Measurements from ENCODE around the gene LAG3. TPM values are rescaled to one million over a fixed set of nuclear protein-coding genes. Genes with fewer than 3 reads are reported as not detected.

Gene LAG3
- polyA plus RNA-seq, 2 of the 4 experiments (the other 2 are of a cell fraction) = 0.66 to 1.7 TPM

DNA sequence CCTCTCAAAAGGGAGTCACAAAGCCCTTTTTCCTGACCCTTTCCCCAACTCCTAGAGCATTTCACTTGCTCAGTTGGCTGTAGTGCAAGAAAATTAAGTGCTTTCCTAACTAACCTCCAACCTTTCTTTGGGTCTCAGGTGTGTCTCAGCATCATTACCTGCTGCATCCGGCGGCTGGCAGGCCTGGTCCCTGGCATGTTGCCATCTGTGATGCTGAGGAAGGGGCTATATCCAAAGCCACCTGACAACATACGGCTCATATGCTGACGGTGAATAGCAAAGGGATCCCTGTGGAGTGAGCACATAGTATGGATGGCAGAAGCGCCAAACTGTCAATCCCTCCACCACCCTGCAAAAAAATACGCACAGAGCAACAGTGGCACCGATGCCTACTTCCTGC, 20.6 kb upstream of the LAG3 start:
- ChIA-PET POLR2A (interaction anchor here (0.8 to 4.4 kb wide), 11 partner anchors 12 to 138 kb away, joined by 3 to 118 read pairs (median 13); partner anchors contain the start of genes CDCA3, COPS7A, P3H3 and PTMS), CTCF (interaction anchor here (0.7 to 13.7 kb wide), 16 partner anchors 8 to 198 kb away, joined by 3 to 670 read pairs (median 14); partner anchors contain the start of genes CD4, COPS7A, GNB3 and GPR162)
- TF ChIP-seq POLR2A (IDR thresholded peaks at IDR 0.05; ENCODE audit: low read length) (0 out of 2 replicates have a peak, but pooled peaks have one; percentile 10), PHF8 (IDR thresholded peaks at IDR 0.05; ENCODE audit: borderline replicate concordance, low read depth) (no peak)
- Histone ChIP-seq H3K27ac (peak overlapping the region; percentile 97 to 98), H3K4me1 (peaks cover 21% of the 10 kb centered on the region), H3K4me3 (peak overlapping the region; percentile 98), H3K9me3 (no peaks in the 10 kb centered on the region), H3K4me2 (peak overlapping the region; percentile 88)
- DNase-seq (ENCODE audit: low read depth in 1 of 2, low spot score in 1 of 2) (no peak), FAIRE-seq (no peak), ATAC-seq (no peak)
- 80% methylated on average over 7 of the region's 7 CpGs for WGBS (ENCODE audit: missing lambda C conversion rate)

DNA sequence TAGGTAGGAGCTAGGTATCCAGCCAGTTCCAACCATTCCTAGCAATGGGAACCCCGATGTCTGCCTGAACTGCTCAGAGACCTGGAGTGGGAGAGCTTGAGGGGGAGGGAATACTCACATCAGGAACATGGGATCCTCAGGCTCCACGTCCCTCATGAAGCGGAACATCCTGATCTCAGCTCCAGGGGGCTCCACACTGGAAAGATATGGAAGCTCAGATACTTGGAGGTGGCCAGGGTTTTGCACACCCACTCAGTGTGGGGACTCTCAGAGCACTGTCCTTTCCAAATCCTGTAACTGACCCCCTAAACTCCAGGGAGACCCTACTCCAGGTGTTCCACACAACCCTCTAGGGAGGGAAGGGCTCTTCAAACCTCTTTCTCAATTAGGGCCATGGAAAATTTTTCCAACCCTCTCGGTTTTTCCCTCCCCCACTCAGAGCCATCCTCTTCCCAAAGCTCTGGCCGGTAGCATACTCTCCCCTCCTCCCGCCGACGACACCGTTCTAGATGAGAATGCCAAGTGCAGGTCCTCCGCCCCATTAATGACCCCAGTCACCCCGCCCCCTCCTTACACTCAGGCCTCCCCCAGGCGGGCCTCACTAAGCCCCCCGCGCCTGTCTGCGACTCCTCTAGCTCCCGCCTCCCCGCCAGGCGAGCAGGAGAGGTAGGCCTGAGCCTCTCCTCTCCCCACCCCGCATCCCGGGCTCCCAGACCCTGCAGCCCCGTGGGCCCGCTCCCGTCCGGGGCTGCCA, 20.0 kb upstream of the LAG3 start:
- DNase-seq (ENCODE audit: low read depth in 1 of 2, low spot score in 1 of 2) = peak; percentile 69 to 86
- WGBS (ENCODE audit: missing lambda C conversion rate) = 6% methylated on average over 10 of the region's 24 CpGs
- TF ChIP-seq RAD21 (conservative IDR thresholded peaks at IDR 0.05 in 1 of 2, IDR thresholded peaks at IDR 0.05 in 1 of 2) (0 out of 5 replicates have a peak, but pooled peaks of 1 of the 2 experiments have one; percentile 5), CHD4 (IDR thresholded peaks at IDR 0.05; ENCODE audit: borderline replicate concordance) (no peak), RNF2 (IDR thresholded peaks at IDR 0.05; ENCODE audit: borderline replicate concordance, low read depth) (no peak), CBX2 (IDR thresholded peaks at IDR 0.05; ENCODE audit: borderline replicate concordance, low read depth) (no peak), KDM5A (IDR thresholded peaks at IDR 0.05) (no peak), TFCP2L1 (CRISPR knock-in tag; IDR thresholded peaks at IDR 0.05) (no peak), FOSB (CRISPR knock-in tag; IDR thresholded peaks at IDR 0.05) (peak; percentile 64; the same call in 1 of the 2 replicates), SMC3 (IDR thresholded peaks at IDR 0.05) (peak; percentile 24; the same call in 1 of the 3 replicates)
- TF ChIP-seq, protein P1, sequence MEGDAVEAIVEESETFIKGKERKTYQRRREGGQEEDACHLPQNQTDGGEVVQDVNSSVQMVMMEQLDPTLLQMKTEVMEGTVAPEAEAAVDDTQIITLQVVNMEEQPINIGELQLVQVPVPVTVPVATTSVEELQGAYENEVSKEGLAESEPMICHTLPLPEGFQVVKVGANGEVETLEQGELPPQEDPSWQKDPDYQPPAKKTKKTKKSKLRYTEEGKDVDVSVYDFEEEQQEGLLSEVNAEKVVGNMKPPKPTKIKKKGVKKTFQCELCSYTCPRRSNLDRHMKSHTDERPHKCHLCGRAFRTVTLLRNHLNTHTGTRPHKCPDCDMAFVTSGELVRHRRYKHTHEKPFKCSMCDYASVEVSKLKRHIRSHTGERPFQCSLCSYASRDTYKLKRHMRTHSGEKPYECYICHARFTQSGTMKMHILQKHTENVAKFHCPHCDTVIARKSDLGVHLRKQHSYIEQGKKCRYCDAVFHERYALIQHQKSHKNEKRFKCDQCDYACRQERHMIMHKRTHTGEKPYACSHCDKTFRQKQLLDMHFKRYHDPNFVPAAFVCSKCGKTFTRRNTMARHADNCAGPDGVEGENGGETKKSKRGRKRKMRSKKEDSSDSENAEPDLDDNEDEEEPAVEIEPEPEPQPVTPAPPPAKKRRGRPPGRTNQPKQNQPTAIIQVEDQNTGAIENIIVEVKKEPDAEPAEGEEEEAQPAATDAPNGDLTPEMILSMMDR (IDR thresholded peaks at IDR 0.05) = peak; percentile 38
- TF ChIP-seq, protein P2, sequence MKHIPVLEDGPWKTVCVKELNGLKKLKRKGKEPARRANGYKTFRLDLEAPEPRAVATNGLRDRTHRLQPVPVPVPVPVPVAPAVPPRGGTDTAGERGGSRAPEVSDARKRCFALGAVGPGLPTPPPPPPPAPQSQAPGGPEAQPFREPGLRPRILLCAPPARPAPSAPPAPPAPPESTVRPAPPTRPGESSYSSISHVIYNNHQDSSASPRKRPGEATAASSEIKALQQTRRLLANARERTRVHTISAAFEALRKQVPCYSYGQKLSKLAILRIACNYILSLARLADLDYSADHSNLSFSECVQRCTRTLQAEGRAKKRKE (CRISPR knock-in tag; IDR thresholded peaks at IDR 0.05; ENCODE audit: low read depth) = 0 out of 2 replicates have a peak, but pooled peaks have one; percentile 53
- H3K4me3 ChIP-seq = peak overlapping the region; percentile 98
- peak overlapping the region; percentile 97 to 98 for H3K27ac ChIP-seq
- POLR2A ChIA-PET = interaction anchor here (0.8 to 4.4 kb wide), 20 partner anchors 8 to 259 kb away, joined by 3 to 118 read pairs (median 8); partner anchors contain the start of genes CDCA3, COPS7A, GPR162 and MRPL51
- H3K9me3 ChIP-seq = no peaks in the 10 kb centered on the region
- CTCF ChIA-PET = interaction anchor here (0.7 to 13.7 kb wide), 39 partner anchors 8 to 199 kb away, joined by 3 to 670 read pairs (median 6); partner anchors contain the start of genes CD4, CDCA3, COPS7A and GNB3
- no peak for FAIRE-seq
- H3K4me2 ChIP-seq = peak overlapping the region; percentile 88
- H3K4me1 ChIP-seq = peaks cover 21% of the 10 kb centered on the region
- ATAC-seq = peak; percentile 48 to 60; a peak in 5 of 6 replicates

DNA sequence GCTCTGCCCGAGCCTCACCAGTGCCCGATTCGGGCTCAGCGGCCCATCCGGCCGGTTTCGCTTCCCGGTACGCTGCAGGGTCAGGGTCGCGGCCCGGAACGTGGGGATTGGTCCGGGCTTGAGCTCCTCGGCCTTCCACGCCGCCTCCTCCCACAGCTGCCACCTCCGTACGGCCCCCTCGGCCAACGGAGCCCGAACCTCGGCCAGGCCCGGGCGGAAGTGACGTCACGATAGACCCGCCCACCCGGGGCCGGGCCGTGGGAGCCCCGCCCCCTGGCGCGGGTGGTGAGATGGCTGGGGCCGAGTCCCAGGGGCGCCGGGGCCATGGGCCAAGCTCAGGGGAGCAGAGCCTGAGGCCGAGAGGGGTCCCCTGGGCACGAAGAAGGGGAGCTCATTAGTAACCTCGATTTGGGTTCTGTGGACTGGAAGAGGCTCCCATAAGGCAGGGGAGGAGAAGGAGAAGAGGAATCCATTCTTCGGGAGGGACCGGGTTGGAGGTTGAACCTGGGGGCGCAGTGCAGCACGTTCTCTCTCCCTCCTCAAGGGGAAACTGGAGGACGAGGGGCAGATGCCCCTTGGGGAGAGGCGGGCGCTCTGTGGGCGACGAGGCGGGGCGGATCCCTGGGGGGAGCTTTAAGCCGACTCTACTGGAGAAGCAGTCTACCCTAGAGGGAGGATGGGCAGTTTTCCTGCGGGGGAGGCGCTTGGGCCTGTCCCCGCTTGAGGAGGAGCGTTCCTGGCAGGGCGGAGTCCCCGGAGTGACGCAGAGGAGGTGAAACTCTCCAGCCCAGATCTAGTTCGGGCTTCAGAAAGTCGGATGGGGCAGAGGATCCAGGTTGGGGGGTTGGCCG, 19.2 kb upstream of the LAG3 start, which contains the start of gene MLF2:
MLF2 (minus strand) TSS at position 221 of the 851 bp plus-strand sequence. CDS start 807 bp downstream, outside the sequence.
- peak within 1 kb of the TSS; percentile 97 to 98 for H3K27ac ChIP-seq
- CTCF ChIA-PET = interaction anchor here (0.6 to 13.7 kb wide), 49 partner anchors 9 to 208 kb away, joined by 3 to 670 read pairs (median 6); partner anchors contain the start of genes CD4, CDCA3, COPS7A and GNB3
- H3K4me2 ChIP-seq = peak within 1 kb of the TSS; percentile 88
- ATAC-seq = peak; percentile 93 to 94
- H3K4me3 ChIP-seq = peak within 1 kb of the TSS; percentile 98
- H3K9me3 ChIP-seq = no peaks in the 10 kb centered on the region
- POLR2A ChIA-PET = interaction anchor here (0.6 to 4.4 kb wide), 25 partner anchors 9 to 416 kb away, joined by 3 to 118 read pairs (median 7); partner anchors contain the start of genes CDCA3, COPS7A, GPR162 and MRPL51
- peak; percentile 98 to 99 for DNase-seq (ENCODE audit: low read depth in 1 of 2, low spot score in 1 of 2)
- peaks cover 21% of the 10 kb centered on the region for H3K4me1 ChIP-seq
- 2% methylated on average over 24 of the region's 62 CpGs for WGBS (ENCODE audit: missing lambda C conversion rate)
- peak; percentile 51 for FAIRE-seq
- TF ChIP-seq KDM5A (IDR thresholded peaks at IDR 0.05) (no peak), TP53 (CRISPR knock-in tag; IDR thresholded peaks at IDR 0.05) (peak; percentile 63; the same call in 1 of the 2 replicates), RFX5 (IDR thresholded peaks at IDR 0.05) (0 out of 2 replicates have a peak, but pooled peaks have one; percentile 58), JUN (IDR thresholded peaks at IDR 0.05) (peak; percentile 91 to 92; a peak in 4 of 5 replicates), FOSB (CRISPR knock-in tag; IDR thresholded peaks at IDR 0.05) (peak; percentile 71; the same call in 1 of the 2 replicates), RAD21 (conservative IDR thresholded peaks at IDR 0.05 in 1 of 2, IDR thresholded peaks at IDR 0.05 in 1 of 2) (no peak; a peak in 2 of 5 replicates), HDAC2 (IDR thresholded peaks at IDR 0.05) (no peak), FOSL2 (IDR thresholded peaks at IDR 0.05) (no peak), FOSL2 (CRISPR knock-in tag; IDR thresholded peaks at IDR 0.05) (peak; percentile 58; the same call in 1 of the 2 replicates), POLR2A (IDR thresholded peaks at IDR 0.05; ENCODE audit: low read length) (peak; percentile 94), RARB (CRISPR knock-in tag; IDR thresholded peaks at IDR 0.05) (peak; percentile 39; the same call in 1 of the 2 replicates), HOXB13 (CRISPR knock-in tag; IDR thresholded peaks at IDR 0.05; ENCODE audit: low read depth) (no peak)
- TF ChIP-seq, protein P3, sequence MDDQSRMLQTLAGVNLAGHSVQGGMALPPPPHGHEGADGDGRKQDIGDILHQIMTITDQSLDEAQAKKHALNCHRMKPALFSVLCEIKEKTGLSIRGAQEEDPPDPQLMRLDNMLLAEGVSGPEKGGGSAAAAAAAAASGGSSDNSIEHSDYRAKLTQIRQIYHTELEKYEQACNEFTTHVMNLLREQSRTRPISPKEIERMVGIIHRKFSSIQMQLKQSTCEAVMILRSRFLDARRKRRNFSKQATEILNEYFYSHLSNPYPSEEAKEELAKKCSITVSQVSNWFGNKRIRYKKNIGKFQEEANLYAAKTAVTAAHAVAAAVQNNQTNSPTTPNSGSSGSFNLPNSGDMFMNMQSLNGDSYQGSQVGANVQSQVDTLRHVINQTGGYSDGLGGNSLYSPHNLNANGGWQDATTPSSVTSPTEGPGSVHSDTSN (IDR thresholded peaks at IDR 0.05) = peak; percentile 37
- TF ChIP-seq, protein P4, sequence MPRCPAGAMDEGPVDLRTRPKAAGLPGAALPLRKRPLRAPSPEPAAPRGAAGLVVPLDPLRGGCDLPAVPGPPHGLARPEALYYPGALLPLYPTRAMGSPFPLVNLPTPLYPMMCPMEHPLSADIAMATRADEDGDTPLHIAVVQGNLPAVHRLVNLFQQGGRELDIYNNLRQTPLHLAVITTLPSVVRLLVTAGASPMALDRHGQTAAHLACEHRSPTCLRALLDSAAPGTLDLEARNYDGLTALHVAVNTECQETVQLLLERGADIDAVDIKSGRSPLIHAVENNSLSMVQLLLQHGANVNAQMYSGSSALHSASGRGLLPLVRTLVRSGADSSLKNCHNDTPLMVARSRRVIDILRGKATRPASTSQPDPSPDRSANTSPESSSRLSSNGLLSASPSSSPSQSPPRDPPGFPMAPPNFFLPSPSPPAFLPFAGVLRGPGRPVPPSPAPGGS (IDR thresholded peaks at IDR 0.05) = peak; percentile 85; the same call in 2 of the 3 replicates
- TF ChIP-seq, protein P5, sequence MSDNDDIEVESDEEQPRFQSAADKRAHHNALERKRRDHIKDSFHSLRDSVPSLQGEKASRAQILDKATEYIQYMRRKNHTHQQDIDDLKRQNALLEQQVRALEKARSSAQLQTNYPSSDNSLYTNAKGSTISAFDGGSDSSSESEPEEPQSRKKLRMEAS (IDR thresholded peaks at IDR 0.05) = peak; percentile 71; the same call in 1 of the 2 replicates
